ENCODE data around the gene RAB24. TPM values are rescaled to one million over a fixed set of nuclear protein-coding genes. Genes with fewer than 3 reads are reported as not detected.

Gene RAB24
- total and polyA plus RNA-seq, 7 donors: 14.9 to 38.2 (median 21.1) TPM

- no peak for ATAC-seq
- TF ChIP-seq CTCF (IDR thresholded peaks at IDR 0.05): no peak
- Histone ChIP-seq H3K4me1 (peaks cover 31% of the 10 kb centered on the region), H3K4me3 (no peak overlapping the region), H3K27ac (peak overlapping the region; percentile 92), H3K9me3 (no peaks in the 10 kb centered on the region), H3K36me3 (ENCODE audit: insufficient read depth in 1 of 2, low read depth in 1 of 2) (peaks cover 0 to 43% of the 10 kb centered on the region in 2 donors), H3K27me3 (ENCODE audit: insufficient read depth in 3 of 3, low read length in 2 of 3) (no peaks in the 10 kb centered on the region)
- WGBS, 3 donors: 76 to 83% (median 79%) methylated on average over 9 of the region's 9 CpGs
- no peak for DNase-seq
- intact Hi-C loops (cut with DNase I): loop anchor here (5.0 kb wide), 2 partner anchors 167 to 182 kb away; partner anchors contain the start of gene NSD1 (in 1 of the 2)
Observed at GRCh38 chr5:177299697-177300096, 3.8 kb downstream of the RAB24 start.

- TF ChIP-seq CTCF (IDR thresholded peaks at IDR 0.05): no peak
- no peak for ATAC-seq
- Histone ChIP-seq H3K4me1 (peaks cover 26% of the 10 kb centered on the region), H3K9me3 (no peaks in the 10 kb centered on the region), H3K4me3 (no peak overlapping the region), H3K36me3 (ENCODE audit: insufficient read depth in 1 of 2, low read depth in 1 of 2) (peaks cover 0 to 60% of the 10 kb centered on the region in 2 donors), H3K27me3 (ENCODE audit: insufficient read depth in 3 of 3, low read length in 2 of 3) (no peaks in the 10 kb centered on the region), H3K27ac (no peak overlapping the region)
- 52 to 86% (median 59%) methylated on average over 2 of the region's 2 CpGs for WGBS, 3 donors
- intact Hi-C loops (cut with DNase I): no loop called here
- DNase-seq: no peak
Observed at GRCh38 chr5:177297922-177298321, 5.6 kb downstream of the RAB24 start.

- WGBS, 3 donors: 36 to 49% (median 45%) methylated on average over 4 of the region's 4 CpGs
- Histone ChIP-seq H3K27ac (no peak overlapping the region), H3K4me1 (peaks cover 17% of the 10 kb centered on the region)
Observed at GRCh38 chr5:177296581-177296980, 6.9 kb downstream of the RAB24 start.

GRCh38 chr5:177295924-177296323 lies 7.6 kb downstream of the RAB24 start:
- 82 to 89% (median 83%) methylated on average over 9 of the region's 9 CpGs for WGBS, 3 donors
- Histone ChIP-seq H3K27me3 (ENCODE audit: insufficient read depth in 3 of 3, low read length in 2 of 3) (no peaks in the 10 kb centered on the region), H3K4me1 (peaks cover 10% of the 10 kb centered on the region), H3K27ac (peak overlapping the region; percentile 16), H3K36me3 (ENCODE audit: insufficient read depth in 1 of 2, low read depth in 1 of 2) (peaks cover 7 to 68% of the 10 kb centered on the region in 2 donors), H3K4me3 (no peak overlapping the region), H3K9me3 (no peaks in the 10 kb centered on the region)
- intact Hi-C loops (cut with DNase I): no loop called here
- DNase-seq (no peak), ATAC-seq (no peak)
- no peak for TF ChIP-seq CTCF (IDR thresholded peaks at IDR 0.05)

More at GRCh38 chr5:177296581-177296980, 6.9 kb downstream of the RAB24 start:
- ATAC-seq: no peak
- H3K4me3 ChIP-seq: no peak overlapping the region
- no peaks in the 10 kb centered on the region for H3K27me3 ChIP-seq (ENCODE audit: insufficient read depth in 3 of 3, low read length in 2 of 3)
- H3K36me3 ChIP-seq (ENCODE audit: insufficient read depth in 1 of 2, low read depth in 1 of 2): peaks cover 6 to 66% of the 10 kb centered on the region in 2 donors
- TF ChIP-seq CTCF (IDR thresholded peaks at IDR 0.05): no peak
- no peaks in the 10 kb centered on the region for H3K9me3 ChIP-seq
- intact Hi-C loops (cut with DNase I): no loop called here
- no peak for DNase-seq

GRCh38 chr5:177294632-177295031 lies 8.9 kb downstream of the RAB24 start:
- H3K36me3 ChIP-seq (ENCODE audit: insufficient read depth in 1 of 2, low read depth in 1 of 2): peaks cover 9 to 81% of the 10 kb centered on the region in 2 donors
- no peaks in the 10 kb centered on the region for H3K27me3 ChIP-seq (ENCODE audit: insufficient read depth in 3 of 3, low read length in 2 of 3)
- no peaks in the 10 kb centered on the region for H3K9me3 ChIP-seq
- WGBS, 3 donors: 85 to 90% (median 87%) methylated on average over 3 of the region's 3 CpGs
- H3K27ac ChIP-seq: no peak overlapping the region
- intact Hi-C loops (cut with DNase I): no loop called here
- H3K4me1 ChIP-seq: no peaks in the 10 kb centered on the region
- no peak for ATAC-seq
- no peak for TF ChIP-seq CTCF (IDR thresholded peaks at IDR 0.05)
- H3K4me3 ChIP-seq: no peak overlapping the region
- no peak for DNase-seq
